GM18868 (cell line): ENCODE results near the gene BMPR1A.

Source experiments
- ATAC-seq: cut with Tn5 transposase; IDR thresholded peaks from one replicate; pipeline ENCODE4 v1.9.1; 2021; ENCODE audit warnings: mild to moderate bottlenecking, moderate library complexity; ENCODE audit not compliant: unreplicated experiment

BMPR1A gene

GRCh38 chr10:86981716-86982115 lies 225.3 kb downstream of the BMPR1A start:
- ATAC-seq = no peak
